Putamen (tissue), 1 donor: ENCODE data around the gene BMP5.

Experiments used
- DNase-seq: peaks from one replicate; pipeline ENCODE4 v3.0.0-alpha.2; 2016; ENCODE audit warnings: low spot score

The BMP5 gene

GRCh38 chr6:55708711-55709110, 166.7 kb downstream of the BMP5 start:
- DNase-seq = no peak

GRCh38 chr6:55705451-55706440, 169.6 kb downstream of the BMP5 start:
- DNase-seq = no peak

GRCh38 chr6:55704421-55704820, 171.0 kb downstream of the BMP5 start:
- DNase-seq = no peak
